IMR-90 (cell line): ENCODE data around the gene NRG4. TPM values are rescaled to one million over a fixed set of nuclear protein-coding genes. Genes with fewer than 3 reads are reported as not detected.

Experiments
- ATAC-seq: fragments of 200-7000 bp; cut with Tn5 transposase; 2 replicates; pipeline ENCODE4 v1.9.1; 2020; ENCODE audit warnings: low read depth, mild to moderate bottlenecking, moderate library complexity
- BruUV-seq: library from RNA; stranded (reverse); fragments of 400-500 nt; replicated peaks from 2 replicates; lab custom pipeline; 2021; lab: Mats Ljungman, UMichigan
- CTCF ChIA-PET: fragments of 300-600 bp; formaldehyde crosslinking; extraction: SDS; loops from one replicate; lab custom pipeline; 2021; ENCODE audit warnings: antibody characterized with exemption; lab: Yijun Ruan, JAX
- POLR2A ChIA-PET: fragments of 300-600 bp; sonication (Branson Sonifier 250); formaldehyde crosslinking; loops from one replicate; lab custom pipeline; 2022; ENCODE audit warnings: antibody characterized with exemption; ENCODE audit not compliant: unreplicated experiment; lab: Charles Lee
- DNase-seq: peaks from one replicate; pipeline ENCODE4 v3.0.0; 2013
- H2AFZ ChIP-seq: replicated peaks from 2 replicates; pipeline ENCODE3; 2013; ENCODE audit warnings: low read length, mild to moderate bottlenecking; ENCODE audit not compliant: poor library complexity
- H2AK5ac ChIP-seq: 2 replicates; pipeline ENCODE4 v1.6.1; 2013; ENCODE audit warnings: low read depth, low read length, inconsistent platforms
- H2AK9ac ChIP-seq: replicated peaks from 2 replicates; pipeline ENCODE3; 2013; ENCODE audit warnings: mild to moderate bottlenecking, low read depth, low read length, moderate library complexity; ENCODE audit not compliant: poor library complexity
- H2BK120ac ChIP-seq: 2 replicates; pipeline ENCODE4 v1.6.1; 2013; ENCODE audit warnings: low read depth, low read length, inconsistent platforms
- H2BK15ac ChIP-seq: 3 replicates; pipeline ENCODE4 v1.6.1; 2013; ENCODE audit warnings: low read depth, low read length, inconsistent platforms
- H2BK20ac ChIP-seq: 2 replicates; pipeline ENCODE4 v1.6.1; 2013; ENCODE audit warnings: low read depth, mild to moderate bottlenecking, inconsistent platforms, low read length, moderate library complexity
- H2BK5ac ChIP-seq: 2 replicates; pipeline ENCODE4 v1.6.1; 2013; ENCODE audit warnings: mild to moderate bottlenecking, low read depth, low read length, inconsistent platforms; ENCODE audit not compliant: poor library complexity, severe bottlenecking
- H3K14ac ChIP-seq: replicated peaks from 2 replicates; pipeline ENCODE4 v1.6.1; 2013; ENCODE audit warnings: low read depth, low read length, inconsistent platforms
- H3K18ac ChIP-seq: 2 replicates; pipeline ENCODE4 v1.6.1; 2013; ENCODE audit warnings: low read depth, low read length, control low read depth
- H3K23ac ChIP-seq: 2 replicates; pipeline ENCODE4 v1.6.1; 2013; ENCODE audit warnings: low read depth, low read length, inconsistent platforms
- H3K27ac ChIP-seq: 2 replicates; pipeline ENCODE4 v1.5.1; 2013; ENCODE audit warnings: mild to moderate bottlenecking, control low read depth, low read length; ENCODE audit not compliant: insufficient read depth
- H3K27me3 ChIP-seq: 2 replicates; pipeline ENCODE4 v1.6.1; 2013; ENCODE audit warnings: low read length; ENCODE audit not compliant: control insufficient read depth, insufficient read depth
- H3K36me3 ChIP-seq: 2 replicates; pipeline ENCODE4 v1.6.1; 2013; ENCODE audit warnings: low read length, mixed read lengths; ENCODE audit not compliant: control insufficient read depth, insufficient read depth
- H3K4ac ChIP-seq: 2 replicates; pipeline ENCODE4 v1.6.1; 2013; ENCODE audit warnings: low read depth, low read length, inconsistent platforms
- H3K4me1 ChIP-seq: 2 replicates; pipeline ENCODE4 v1.6.1; 2013; ENCODE audit warnings: low read length, mixed read lengths; ENCODE audit not compliant: control insufficient read depth, insufficient read depth
- H3K4me2 ChIP-seq: 2 replicates; pipeline ENCODE4 v1.6.1; 2013; ENCODE audit warnings: low read depth, mild to moderate bottlenecking, control low read depth, low read length, moderate library complexity
- H3K4me3 ChIP-seq: 2 replicates; pipeline ENCODE4 v1.5.1; 2013; ENCODE audit warnings: low read depth, mild to moderate bottlenecking, control low read depth, low read length, moderate library complexity; ENCODE audit not compliant: insufficient read depth
- H3K56ac ChIP-seq: 2 replicates; pipeline ENCODE4 v1.6.1; 2013; ENCODE audit warnings: low read length, inconsistent platforms; ENCODE audit not compliant: insufficient read depth; ENCODE audit errors: extremely low read depth
- H3K79me1 ChIP-seq, 2 experiments: 2 replicates each; pipeline ENCODE4 v1.6.1; 2013; ENCODE audit warnings: low read length in 2 of 2, inconsistent platforms in 1 of 2, low read depth in 1 of 2
- H3K9ac ChIP-seq: 2 replicates; pipeline ENCODE4 v1.6.1; 2013; ENCODE audit warnings: low read depth, low read length, control low read depth
- H3K9me1 ChIP-seq: 2 replicates; pipeline ENCODE4 v1.6.1; 2013; ENCODE audit warnings: low read length, inconsistent platforms; ENCODE audit not compliant: insufficient read depth
- H3K9me3 ChIP-seq: 2 replicates; pipeline ENCODE4 v1.6.1; 2013; ENCODE audit warnings: low read length; ENCODE audit not compliant: control insufficient read depth, insufficient read depth
- H4K20me1 ChIP-seq: 2 replicates; pipeline ENCODE4 v1.6.1; 2013; ENCODE audit warnings: low read length, inconsistent platforms; ENCODE audit not compliant: insufficient read depth
- H4K5ac ChIP-seq: 2 replicates; pipeline ENCODE4 v1.6.1; 2013; ENCODE audit warnings: mild to moderate bottlenecking, low read depth, low read length, control low read depth
- H4K8ac ChIP-seq, 2 experiments: 2 replicates each; pipeline ENCODE4 v1.6.1; 2013; ENCODE audit warnings: low read depth in 2 of 2, low read length in 2 of 2, control low read depth in 1 of 2, inconsistent platforms in 1 of 2
- H4K91ac ChIP-seq: 2 replicates; pipeline ENCODE4 v1.6.1; 2013; ENCODE audit warnings: low read depth, low read length, inconsistent platforms; ENCODE audit not compliant: insufficient read depth
- BHLHE40 ChIP-seq: fragments of 150-350 bp; IDR thresholded peaks from 2 replicates; pipeline ENCODE4 v1.6.1; 2016; ENCODE audit warnings: mild to moderate bottlenecking, low read depth, low read length
- CEBPB ChIP-seq: IDR thresholded peaks from 2 replicates; pipeline ENCODE4 v1.6.1; 2012; ENCODE audit warnings: low read depth, low read length, improper control_type of control experiment
- CHD1 ChIP-seq: IDR thresholded peaks from 2 replicates; pipeline ENCODE4 v1.6.1; 2012; ENCODE audit warnings: low read depth, low read length, improper control_type of control experiment
- FOS ChIP-seq: fragments of 150-350 bp; IDR thresholded peaks from 2 replicates; pipeline ENCODE4 v1.6.1; 2016; ENCODE audit warnings: low read depth, low read length
- MAFK ChIP-seq: IDR thresholded peaks from 2 replicates; pipeline ENCODE4 v1.6.1; 2012; ENCODE audit warnings: low read depth, low read length, improper control_type of control experiment
- MAZ ChIP-seq: IDR thresholded peaks from 2 replicates; pipeline ENCODE4 v1.6.1; 2012; ENCODE audit warnings: low read depth, mild to moderate bottlenecking, low read length, improper control_type of control experiment, moderate library complexity, borderline replicate concordance
- MXI1 ChIP-seq: IDR thresholded peaks from 2 replicates; pipeline ENCODE4 v1.6.1; 2012; ENCODE audit warnings: low read depth, mild to moderate bottlenecking, low read length, moderate library complexity, borderline replicate concordance
- NFE2L2 ChIP-seq: fragments of 150-350 bp; IDR thresholded peaks from 2 replicates; pipeline ENCODE4 v1.6.1; 2016; ENCODE audit warnings: low read depth, mild to moderate bottlenecking, low read length
- POLR2A ChIP-seq: IDR thresholded peaks from 2 replicates; pipeline ENCODE4 v1.6.1; 2012; ENCODE audit warnings: mild to moderate bottlenecking, low read depth, low read length
- RAD21 ChIP-seq: IDR thresholded peaks from 2 replicates; pipeline ENCODE4 v1.6.1; 2012; ENCODE audit warnings: low read length, improper control_type of control experiment
- RCOR1 ChIP-seq: IDR thresholded peaks from 2 replicates; pipeline ENCODE4 v1.6.1; 2012; ENCODE audit warnings: mild to moderate bottlenecking, low read length, improper control_type of control experiment; ENCODE audit not compliant: insufficient replicate concordance
- RFX5 ChIP-seq: IDR thresholded peaks from 2 replicates; pipeline ENCODE4 v1.8.0; 2012; ENCODE audit warnings: low read depth, mild to moderate bottlenecking, low read length, moderate library complexity
- SMC3 ChIP-seq: fragments of 150-350 bp; IDR thresholded peaks from 2 replicates; pipeline ENCODE4 v1.6.1; 2016; ENCODE audit warnings: low read depth, mild to moderate bottlenecking, antibody characterized with exemption, low read length, moderate library complexity
- WGBS, 2 experiments: methylation state at CpG; one replicate each; pipeline versions ENCODE4 v1.1.5 to v1.1.7; 2013; ENCODE audit warnings: missing lambda C conversion rate in 2 of 2; ENCODE audit not compliant: insufficient read length in 1 of 2; ENCODE audit errors: extremely low coverage in 2 of 2; 5-methylcytosine and 5-hydroxymethylcytosine counted together
- dilution Hi-C: fragments of 300-500 bp; cut with HindIII; formaldehyde crosslinking; loops from one replicate; pipeline ENCODE4 v1.14.3; 2018; ENCODE audit warnings: low sequenced_read_pairs; ENCODE audit not compliant: unreplicated experiment
- in situ Hi-C: fragments of 300-500 bp; cut with MboI; formaldehyde crosslinking; loops from 3 replicates; pipeline ENCODE4 v1.14.3; 2019; ENCODE audit warnings: low sequenced_read_pairs, inconsistent platforms, mixed read lengths
- intact Hi-C: fragments of 100-400 bp; cut with micrococcal nuclease; formaldehyde crosslinking; loops from 2 replicates; pipeline ENCODE4 v1.10.0; 2022
- polyA plus RNA-seq, 3 experiments: library from polyadenylated mRNA; depleted of rRNA; stranded (reverse); fragments of >200 nt; gene quantifications; 2 replicates each; pipeline ENCODE4 v1.2.3, GENCODE V29; 2012; ENCODE audit warnings: low replicate concordance in 1 of 3
- total RNA-seq: library from RNA; depleted of rRNA; stranded (reverse); fragments of >200 nt; gene quantifications from 2 replicates; pipeline ENCODE4 v1.2.3, GENCODE V29; 2012
- TF ChIP-seq, protein P1 (sequence below): conservative IDR thresholded peaks from 2 replicates; pipeline ENCODE4 v1.5.1; 2012; ENCODE audit warnings: mild to moderate bottlenecking, low read depth, low read length, improper control_type of control experiment
- TF ChIP-seq, protein P2 (sequence below): fragments of 150-350 bp; IDR thresholded peaks from 2 replicates; pipeline ENCODE4 v1.6.1; 2016; ENCODE audit warnings: low read depth, mild to moderate bottlenecking, low read length, moderate library complexity, borderline replicate concordance
- TF ChIP-seq, protein P3 (sequence below): fragments of 150-350 bp; IDR thresholded peaks from 2 replicates; pipeline ENCODE4 v1.6.1; 2017; ENCODE audit warnings: mild to moderate bottlenecking, antibody characterized with exemption, low read length, low read depth

Gene NRG4
- total and polyA plus RNA-seq, 2 of the 4 experiments (the other 2 are of a cell fraction), result not detected

DNA sequence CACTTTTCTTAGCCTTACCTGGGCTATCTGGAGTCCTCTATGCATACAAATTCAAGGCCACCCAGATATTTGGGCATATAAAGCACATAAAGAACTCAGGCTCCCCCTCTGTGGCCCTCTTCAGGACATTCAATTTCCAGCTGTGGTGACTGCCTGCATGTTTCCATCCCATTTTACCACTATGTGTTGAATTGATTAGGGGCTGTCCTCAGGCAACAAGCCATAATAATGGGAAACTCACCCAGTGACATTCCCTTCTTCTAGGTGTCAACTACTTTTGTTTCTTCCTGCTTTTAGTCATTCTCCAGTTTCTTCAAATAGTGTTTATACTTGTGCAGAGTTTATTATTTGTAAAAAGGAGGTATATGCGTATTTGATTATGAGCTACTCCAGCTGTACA is 18.0 kb downstream of the NRG4 start:
- intact Hi-C loops (no loop called here), dilution Hi-C loops (no loop called here)

More for the DNA sequence above, 18.0 kb downstream of the NRG4 start:
- Histone ChIP-seq H3K4me1 (no peaks in the 10 kb centered on the region), H3K4me2 (no peak overlapping the region), H2BK15ac (no peak overlapping the region), H4K20me1 (no peaks in the 10 kb centered on the region), H2AK5ac (no peak overlapping the region), H2AK9ac (no peak overlapping the region), H2BK120ac (no peak overlapping the region), H3K9me3 (0 out of 2 replicates have a peak, but pooled peaks cover 2% of the 10 kb centered on the region), H3K79me1 (no peaks in the 10 kb centered on the region), H3K18ac (no peak overlapping the region), H4K5ac (no peak overlapping the region), H3K9me1 (no peaks in the 10 kb centered on the region), H3K27me3 (peaks cover 11% of the 10 kb centered on the region), H3K56ac (no peak overlapping the region), H2BK20ac (no peak overlapping the region), H3K4me3 (no peak overlapping the region), H3K23ac (no peak overlapping the region), H2AFZ (no peak overlapping the region), H4K8ac (no peak overlapping the region), H3K9ac (no peak overlapping the region), H4K91ac (no peak overlapping the region), H3K4ac (no peak overlapping the region), H3K14ac (no peak overlapping the region), H3K36me3 (no peaks in the 10 kb centered on the region), H3K27ac (no peak overlapping the region), H2BK5ac (no peak overlapping the region)
- ChIA-PET POLR2A (no interaction called here), CTCF (interaction anchor here (0.6 kb wide), 1 partner anchor 415 kb away, joined by 3 read pairs; the partner anchor contains the start of gene PTPN9)
- no peak for TF ChIP-seq BHLHE40
- no peak for TF ChIP-seq MXI1
- TF ChIP-seq POLR2A, result no peak
- TF ChIP-seq, protein P1, sequence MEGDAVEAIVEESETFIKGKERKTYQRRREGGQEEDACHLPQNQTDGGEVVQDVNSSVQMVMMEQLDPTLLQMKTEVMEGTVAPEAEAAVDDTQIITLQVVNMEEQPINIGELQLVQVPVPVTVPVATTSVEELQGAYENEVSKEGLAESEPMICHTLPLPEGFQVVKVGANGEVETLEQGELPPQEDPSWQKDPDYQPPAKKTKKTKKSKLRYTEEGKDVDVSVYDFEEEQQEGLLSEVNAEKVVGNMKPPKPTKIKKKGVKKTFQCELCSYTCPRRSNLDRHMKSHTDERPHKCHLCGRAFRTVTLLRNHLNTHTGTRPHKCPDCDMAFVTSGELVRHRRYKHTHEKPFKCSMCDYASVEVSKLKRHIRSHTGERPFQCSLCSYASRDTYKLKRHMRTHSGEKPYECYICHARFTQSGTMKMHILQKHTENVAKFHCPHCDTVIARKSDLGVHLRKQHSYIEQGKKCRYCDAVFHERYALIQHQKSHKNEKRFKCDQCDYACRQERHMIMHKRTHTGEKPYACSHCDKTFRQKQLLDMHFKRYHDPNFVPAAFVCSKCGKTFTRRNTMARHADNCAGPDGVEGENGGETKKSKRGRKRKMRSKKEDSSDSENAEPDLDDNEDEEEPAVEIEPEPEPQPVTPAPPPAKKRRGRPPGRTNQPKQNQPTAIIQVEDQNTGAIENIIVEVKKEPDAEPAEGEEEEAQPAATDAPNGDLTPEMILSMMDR, result no peak
- TF ChIP-seq, protein P2, sequence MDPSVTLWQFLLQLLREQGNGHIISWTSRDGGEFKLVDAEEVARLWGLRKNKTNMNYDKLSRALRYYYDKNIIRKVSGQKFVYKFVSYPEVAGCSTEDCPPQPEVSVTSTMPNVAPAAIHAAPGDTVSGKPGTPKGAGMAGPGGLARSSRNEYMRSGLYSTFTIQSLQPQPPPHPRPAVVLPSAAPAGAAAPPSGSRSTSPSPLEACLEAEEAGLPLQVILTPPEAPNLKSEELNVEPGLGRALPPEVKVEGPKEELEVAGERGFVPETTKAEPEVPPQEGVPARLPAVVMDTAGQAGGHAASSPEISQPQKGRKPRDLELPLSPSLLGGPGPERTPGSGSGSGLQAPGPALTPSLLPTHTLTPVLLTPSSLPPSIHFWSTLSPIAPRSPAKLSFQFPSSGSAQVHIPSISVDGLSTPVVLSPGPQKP, result no peak
- no peak for TF ChIP-seq CHD1
- TF ChIP-seq MAZ, result no peak
- no peak for TF ChIP-seq CEBPB
- TF ChIP-seq MAFK, result no peak
- TF ChIP-seq FOS, result no peak
- TF ChIP-seq SMC3, result no peak
- TF ChIP-seq, protein P3, sequence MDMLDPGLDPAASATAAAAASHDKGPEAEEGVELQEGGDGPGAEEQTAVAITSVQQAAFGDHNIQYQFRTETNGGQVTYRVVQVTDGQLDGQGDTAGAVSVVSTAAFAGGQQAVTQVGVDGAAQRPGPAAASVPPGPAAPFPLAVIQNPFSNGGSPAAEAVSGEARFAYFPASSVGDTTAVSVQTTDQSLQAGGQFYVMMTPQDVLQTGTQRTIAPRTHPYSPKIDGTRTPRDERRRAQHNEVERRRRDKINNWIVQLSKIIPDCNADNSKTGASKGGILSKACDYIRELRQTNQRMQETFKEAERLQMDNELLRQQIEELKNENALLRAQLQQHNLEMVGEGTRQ, result no peak
- no peak for TF ChIP-seq RAD21
- no peak for TF ChIP-seq RCOR1
- no peak for TF ChIP-seq RFX5
- TF ChIP-seq NFE2L2, result no peak
- no TSS peak for BruUV-seq
- in situ Hi-C loops, result no loop called here
- DNase-seq, result no peak
- ATAC-seq, result no peak
- no CpG with 5 or more reads among the region's 1 CpG for WGBS, 2 experiments
